ENCODE data around the gene GAS7. TPM values are rescaled to one million over a fixed set of nuclear protein-coding genes. Genes with fewer than 3 reads are reported as not detected.

GAS7 gene
- total and polyA plus RNA-seq, 8 donors = 4.1 to 185 (median 30.5) TPM

GRCh38 chr17:9928601-9929333, 269.6 kb downstream of the GAS7 start:
- WGBS, 5 donors = 32 to 36% (median 33%) methylated on average over 13 of the region's 13 CpGs
- Histone ChIP-seq H3K27ac (peak overlapping the region in 2 of 5 donors; percentile 7 to 29), H3K9me3 (no peaks in the 10 kb centered on the region), H3K27me3 (peaks cover 0 to 17% (median 0%) of the 10 kb centered on the region in 3 donors), H3K4me1 (peaks cover 0 to 5% (median 2%) of the 10 kb centered on the region in 4 donors), H3K4me3 (no peak overlapping the region), H3K36me3 (peaks cover 0 to 19% (median 2%) of the 10 kb centered on the region in 4 donors)
- DNase-seq = peak in 1 of 2 donors; percentile 84
- intact Hi-C loops (cut with DNase I; ENCODE audit: low total_unique reads) = no loop called here
- TF ChIP-seq CTCF (IDR thresholded peaks at IDR 0.05) = peak in 2 of 7 experiments; percentile 12 to 24
- no peak for TF ChIP-seq EP300 (IDR thresholded peaks at IDR 0.05)
- TF ChIP-seq POLR2A (IDR thresholded peaks at IDR 0.05) = no peak
- peak in 1 of 3 donors; percentile 38 for TF ChIP-seq POLR2AphosphoS5 (IDR thresholded peaks at IDR 0.05)

- Histone ChIP-seq H3K27ac (no peak overlapping the region), H3K4me1 (peaks cover 0 to 5% (median 2%) of the 10 kb centered on the region in 4 donors), H3K36me3 (peaks cover 0 to 28% (median 2%) of the 10 kb centered on the region in 4 donors), H3K9me3 (no peaks in the 10 kb centered on the region), H3K27me3 (peaks cover 0 to 8% (median 0%) of the 10 kb centered on the region in 3 donors), H3K4me3 (no peak overlapping the region)
- TF ChIP-seq POLR2A (IDR thresholded peaks at IDR 0.05) (no peak), EP300 (IDR thresholded peaks at IDR 0.05) (no peak), CTCF (IDR thresholded peaks at IDR 0.05) (no peak), POLR2AphosphoS5 (IDR thresholded peaks at IDR 0.05) (no peak)
- intact Hi-C loops (cut with DNase I; ENCODE audit: low total_unique reads) = no loop called here
- 76 to 86% (median 83%) methylated on average over 16 to 21 of the region's 21 CpGs for WGBS, 5 donors
- DNase-seq = no peak
Measured at GRCh38 chr17:9926150-9926804, 272.1 kb downstream of the GAS7 start.

GRCh38 chr17:9925457-9925856, 272.9 kb downstream of the GAS7 start:
- Histone ChIP-seq H3K9me3 (no peaks in the 10 kb centered on the region), H3K4me3 (no peak overlapping the region), H3K27ac (no peak overlapping the region), H3K36me3 (peaks cover 0 to 25% (median 5%) of the 10 kb centered on the region in 4 donors), H3K4me1 (peaks cover 0 to 5% (median 2%) of the 10 kb centered on the region in 4 donors), H3K27me3 (no peaks in the 10 kb centered on the region)
- DNase-seq = no peak
- WGBS, 5 donors = 86 to 89% (median 88%) methylated on average over 11 of the region's 11 CpGs
- intact Hi-C loops (cut with DNase I; ENCODE audit: low total_unique reads) = no loop called here
- TF ChIP-seq EP300 (IDR thresholded peaks at IDR 0.05) (no peak), POLR2AphosphoS5 (IDR thresholded peaks at IDR 0.05) (no peak), CTCF (IDR thresholded peaks at IDR 0.05) (no peak), POLR2A (IDR thresholded peaks at IDR 0.05) (no peak)

GRCh38 chr17:9924735-9925191, 273.6 kb downstream of the GAS7 start:
- Histone ChIP-seq H3K4me1 (peaks cover 0 to 5% (median 2%) of the 10 kb centered on the region in 4 donors), H3K27me3 (no peaks in the 10 kb centered on the region), H3K4me3 (no peak overlapping the region), H3K36me3 (peaks cover 0 to 31% (median 6%) of the 10 kb centered on the region in 4 donors), H3K9me3 (no peaks in the 10 kb centered on the region), H3K27ac (no peak overlapping the region)
- WGBS, 5 donors = 17 to 19% (median 18%) methylated on average over 6 of the region's 6 CpGs
- intact Hi-C loops (cut with DNase I; ENCODE audit: low total_unique reads) = no loop called here
- TF ChIP-seq EP300 (IDR thresholded peaks at IDR 0.05) (no peak), CTCF (IDR thresholded peaks at IDR 0.05) (peak in 5 of 7 experiments; percentile 43 to 85 (median 80))
- DNase-seq = peak in 1 of 2 donors; percentile 88

All from stomach (tissue), 9 donors.